Kidney (tissue), 14 donors: ENCODE measurements around the gene NPAS3. TPM values are rescaled to one million over a fixed set of nuclear protein-coding genes. Genes with fewer than 3 reads are reported as not detected.

Source experiments
- DNase-seq, 5 donors: peaks; one replicate each; pipeline ENCODE4 v3.0.0-alpha.2; 2013 to 2020
- FAIRE-seq: peaks from 2 replicates; lab custom pipeline; 2012; peaks lifted over from hg19 to GRCh38; lab: Jason Lieb, UNC
- H3K27ac ChIP-seq, 2 donors: one replicate each; pipeline ENCODE4 v1.7.0; 2013; ENCODE audit warnings: low read depth in 2 of 2, low read length in 2 of 2, inconsistent platforms in 1 of 2
- H3K27me3 ChIP-seq: one replicate; pipeline ENCODE4 v1.7.1; 2013; ENCODE audit warnings: low read length, inconsistent platforms; ENCODE audit not compliant: control insufficient read depth, insufficient read depth
- H3K36me3 ChIP-seq, 3 donors: one replicate each; pipeline versions ENCODE4 v1.7.0 to v1.7.1; 2013; ENCODE audit warnings: low read length in 3 of 3, control low read depth in 1 of 3, inconsistent platforms in 1 of 3; ENCODE audit not compliant: insufficient read depth in 3 of 3, control insufficient read depth in 2 of 3
- H3K4me1 ChIP-seq, 3 donors: one replicate each; pipeline versions ENCODE4 v1.7.0 to v1.7.1; 2013; ENCODE audit warnings: low read length in 3 of 3, inconsistent platforms in 1 of 3, low read depth in 1 of 3; ENCODE audit not compliant: control insufficient read depth in 2 of 3, insufficient read depth in 2 of 3
- H3K4me3 ChIP-seq, 3 donors: one replicate each; pipeline versions ENCODE4 v1.7.0 to v1.8.1; 2013; ENCODE audit warnings: low read length in 3 of 3, control low read depth in 1 of 3, inconsistent platforms in 1 of 3
- H3K9ac ChIP-seq, 3 donors: one replicate each; pipeline versions ENCODE4 v1.7.0 to v1.7.1; 2013; ENCODE audit warnings: low read length in 3 of 3, control low read depth in 1 of 3, inconsistent platforms in 1 of 3
- H3K9me3 ChIP-seq, 3 donors: one replicate each; pipeline versions ENCODE4 v1.7.0 to v1.7.1; 2013; ENCODE audit warnings: low read length in 3 of 3, control low read depth in 1 of 3, inconsistent platforms in 1 of 3; ENCODE audit not compliant: control insufficient read depth in 2 of 3, insufficient read depth in 1 of 3
- intact Hi-C: fragments of 100-400 bp; cut with DNase I; formaldehyde crosslinking; loops from one replicate; pipeline ENCODE4 v1.11.1; 2022
- polyA plus RNA-seq: library from polyadenylated mRNA; stranded (reverse); fragments of 350-450 nt; fragmentation: Illumina TruSeq; extraction: RNeasy Lipid Tissue Mini Kit (QIAGEN cat#74804); gene quantifications from one replicate; pipeline ENCODE4 v1.2.3, GENCODE V29; 2014; ENCODE audit warnings: low read depth, low replicate concordance; ENCODE audit not compliant: insufficient read depth
- total RNA-seq: library from RNA; stranded (reverse); fragmentation: NEBNext Ultra II Directional; extraction: Animal tissue kit (Norgen Biotek cat#: 25700); gene quantifications from one replicate; pipeline ENCODE4 v1.2.1, GENCODE V29; 2021
- TF ChIP-seq, protein P1 (sequence below): IDR thresholded peaks from 3 replicates; pipeline ENCODE4 v1.5.1; 2012; ENCODE audit warnings: mild to moderate bottlenecking, moderate library complexity, borderline replicate concordance; ENCODE audit not compliant: insufficient read depth; ENCODE audit errors: extremely low read depth
- donor health status: control.
- donor health status: control.
- donor health status: control.
- donor health status: control.
- donor health status: control.
- donor health status: DM: yes; HTN: yes; CAD: no.
- donor health status: Normal renal cell carcinoma (clear cell type).

Gene NPAS3
- total and polyA plus RNA-seq, 2 donors from 2014 or later, result 0.82 to 5.0 TPM

DNA sequence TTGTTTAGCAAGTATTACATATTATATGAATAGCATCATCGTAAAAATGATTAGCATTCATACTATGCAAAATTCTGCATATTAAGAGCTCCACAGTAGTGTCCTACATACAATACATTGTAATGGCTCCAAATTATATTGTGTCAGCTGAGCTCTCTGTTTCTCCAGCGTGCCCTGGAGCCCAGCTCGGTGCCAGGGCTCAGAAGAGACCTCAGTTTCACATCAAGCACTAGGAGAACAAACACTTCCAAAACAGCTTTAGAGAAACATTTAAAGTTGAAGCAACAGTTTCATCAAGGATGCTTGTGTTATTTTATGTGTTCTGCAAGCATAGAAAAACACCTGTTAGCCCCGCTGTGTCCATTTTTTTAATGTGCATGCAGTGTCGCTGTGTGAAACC, 555.3 kb downstream of the NPAS3 start:
- H3K27ac ChIP-seq, result no peak overlapping the region
- intact Hi-C loops, result no loop called here
- TF ChIP-seq, protein P1, sequence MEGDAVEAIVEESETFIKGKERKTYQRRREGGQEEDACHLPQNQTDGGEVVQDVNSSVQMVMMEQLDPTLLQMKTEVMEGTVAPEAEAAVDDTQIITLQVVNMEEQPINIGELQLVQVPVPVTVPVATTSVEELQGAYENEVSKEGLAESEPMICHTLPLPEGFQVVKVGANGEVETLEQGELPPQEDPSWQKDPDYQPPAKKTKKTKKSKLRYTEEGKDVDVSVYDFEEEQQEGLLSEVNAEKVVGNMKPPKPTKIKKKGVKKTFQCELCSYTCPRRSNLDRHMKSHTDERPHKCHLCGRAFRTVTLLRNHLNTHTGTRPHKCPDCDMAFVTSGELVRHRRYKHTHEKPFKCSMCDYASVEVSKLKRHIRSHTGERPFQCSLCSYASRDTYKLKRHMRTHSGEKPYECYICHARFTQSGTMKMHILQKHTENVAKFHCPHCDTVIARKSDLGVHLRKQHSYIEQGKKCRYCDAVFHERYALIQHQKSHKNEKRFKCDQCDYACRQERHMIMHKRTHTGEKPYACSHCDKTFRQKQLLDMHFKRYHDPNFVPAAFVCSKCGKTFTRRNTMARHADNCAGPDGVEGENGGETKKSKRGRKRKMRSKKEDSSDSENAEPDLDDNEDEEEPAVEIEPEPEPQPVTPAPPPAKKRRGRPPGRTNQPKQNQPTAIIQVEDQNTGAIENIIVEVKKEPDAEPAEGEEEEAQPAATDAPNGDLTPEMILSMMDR, result no peak
- no peak overlapping the region for H3K9ac ChIP-seq
- no peak for FAIRE-seq
- no peak overlapping the region for H3K4me3 ChIP-seq
- H3K27me3 ChIP-seq, result peaks cover 2% of the 10 kb centered on the region
- DNase-seq, result no peak
- H3K4me1 ChIP-seq, result no peaks in the 10 kb centered on the region
- peaks cover 0 to 3% (median 0%) of the 10 kb centered on the region in 3 donors for H3K9me3 ChIP-seq
- H3K36me3 ChIP-seq, result no peaks in the 10 kb centered on the region

DNA sequence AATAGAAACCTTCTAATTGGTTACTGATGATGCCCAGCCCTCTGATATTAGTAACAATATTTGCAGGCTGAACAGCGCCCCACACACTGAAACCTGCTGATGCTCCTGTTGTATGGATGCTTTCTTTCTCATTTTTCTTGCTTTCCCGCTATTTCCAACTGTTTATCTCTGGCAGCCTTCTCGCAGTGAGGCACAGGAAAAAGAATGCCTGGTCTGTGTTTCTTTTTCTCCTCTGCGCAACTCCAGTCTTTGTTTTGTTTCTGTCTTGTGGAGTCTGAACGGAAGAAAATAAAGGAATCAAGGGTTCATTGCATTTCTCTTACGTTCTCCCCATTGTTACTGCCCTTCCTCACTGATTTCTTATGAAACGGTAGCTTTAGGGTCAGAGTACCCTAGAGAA, 561.0 kb downstream of the NPAS3 start:
- no peaks in the 10 kb centered on the region for H3K27me3 ChIP-seq
- H3K9ac ChIP-seq, result no peak overlapping the region
- DNase-seq (no peak), FAIRE-seq (no peak)
- no peaks in the 10 kb centered on the region for H3K4me1 ChIP-seq
- H3K36me3 ChIP-seq, result no peaks in the 10 kb centered on the region
- intact Hi-C loops, result no loop called here
- TF ChIP-seq, protein P1, result no peak
- no peak overlapping the region for H3K4me3 ChIP-seq
- peaks cover 0 to 3% (median 0%) of the 10 kb centered on the region in 3 donors for H3K9me3 ChIP-seq
- H3K27ac ChIP-seq, result no peak overlapping the region

DNA sequence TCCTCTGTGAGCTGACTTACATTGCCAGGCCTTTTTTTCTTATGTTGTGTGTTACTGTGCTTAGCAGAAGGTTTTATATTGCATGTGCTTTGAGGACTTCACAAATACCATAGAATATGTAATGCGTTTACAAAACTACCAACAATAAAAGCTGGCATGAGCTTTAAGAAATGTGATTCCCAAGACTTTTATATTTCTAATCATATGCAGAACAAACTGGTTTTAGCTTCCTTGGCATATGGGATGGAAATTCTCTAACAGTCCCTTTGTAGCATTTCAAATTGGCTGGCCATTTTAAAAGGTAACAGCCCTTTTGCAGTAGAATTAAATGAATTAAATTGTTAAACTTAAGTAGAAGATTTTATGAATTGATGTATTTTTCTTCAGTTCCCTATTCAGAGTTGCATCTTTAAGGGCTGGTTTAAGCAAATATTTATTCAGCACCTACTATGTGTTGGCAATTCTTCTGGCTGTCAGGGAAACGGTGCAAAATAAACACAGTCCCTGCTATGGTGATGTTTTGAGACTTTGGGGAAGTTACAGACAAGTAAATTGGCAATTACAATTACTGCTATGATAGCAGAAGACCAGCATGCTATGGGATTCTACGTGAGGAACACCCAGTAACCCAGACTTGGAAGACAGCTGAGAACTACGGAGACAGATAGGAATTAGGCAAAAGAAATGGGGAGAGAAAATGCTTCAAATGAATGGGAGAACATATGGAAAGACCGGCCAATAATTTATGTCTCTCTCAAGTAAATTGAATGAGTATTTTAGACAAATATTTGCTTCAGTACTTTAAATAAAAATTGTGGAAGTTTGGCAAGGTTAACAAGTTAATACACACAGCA, 565.8 kb downstream of the NPAS3 start:
- no peak overlapping the region for H3K9ac ChIP-seq
- TF ChIP-seq, protein P1, result no peak
- FAIRE-seq (no peak), DNase-seq (no peak)
- no peaks in the 10 kb centered on the region for H3K27me3 ChIP-seq
- H3K27ac ChIP-seq, result no peak overlapping the region
- H3K9me3 ChIP-seq, result no peaks in the 10 kb centered on the region
- no peaks in the 10 kb centered on the region for H3K4me1 ChIP-seq
- no peak overlapping the region for H3K4me3 ChIP-seq
- no peaks in the 10 kb centered on the region for H3K36me3 ChIP-seq
- intact Hi-C loops, result no loop called here
